Calu3 (cell line): ENCODE data around the gene ETFA. TPM values are rescaled to one million over a fixed set of nuclear protein-coding genes. Genes with fewer than 3 reads are reported as not detected.
"Not testable (repeated sequence)": the region's sequence is repeated elsewhere in the genome, so short reads cannot be mapped to it uniquely, and the experiment has no call there.

Source experiments
- BruUV-seq: library from RNA; stranded (reverse); fragments of 400-500 nt; replicated peaks from 2 replicates; lab custom pipeline; 2021; lab: Mats Ljungman, UMichigan
- CTCF ChIA-PET: fragments of 300-600 bp; sonication (Branson Sonifier 250); formaldehyde crosslinking; loops from one replicate; lab custom pipeline; 2022; ENCODE audit warnings: antibody characterized with exemption; lab: Charles Lee
- DNase-seq: peaks from one replicate; pipeline ENCODE4 v3.0.0; 2022
- H3K27ac Mint-ChIP-seq: one replicate; pipeline ENCODE4 v1.8.0; 2022; ENCODE audit warnings: mixed read lengths; ENCODE audit not compliant: unreplicated experiment
- H3K27me3 Mint-ChIP-seq: one replicate; pipeline ENCODE4 v1.8.0; 2022; ENCODE audit warnings: mixed read lengths; ENCODE audit not compliant: unreplicated experiment
- H3K36me3 Mint-ChIP-seq: one replicate; pipeline ENCODE4 v1.8.0; 2022; ENCODE audit warnings: mild to moderate bottlenecking, moderate library complexity, mixed read lengths; ENCODE audit not compliant: insufficient read depth, unreplicated experiment
- H3K4me1 Mint-ChIP-seq: one replicate; pipeline ENCODE4 v1.8.0; 2022; ENCODE audit warnings: mild to moderate bottlenecking, low read depth, mixed read lengths; ENCODE audit not compliant: unreplicated experiment
- H3K4me3 Mint-ChIP-seq: one replicate; pipeline ENCODE4 v1.8.0; 2022; ENCODE audit warnings: mild to moderate bottlenecking, low read depth, moderate library complexity, mixed read lengths; ENCODE audit not compliant: unreplicated experiment
- H3K9me3 Mint-ChIP-seq: one replicate; pipeline ENCODE4 v1.8.0; 2022; ENCODE audit warnings: low read depth, mixed read lengths; ENCODE audit not compliant: unreplicated experiment
- intact Hi-C: fragments of 100-400 bp; cut with micrococcal nuclease; formaldehyde crosslinking; loops from one replicate; pipeline ENCODE4 v1.10.0; 2022; ENCODE audit not compliant: unreplicated experiment
- total RNA-seq: library from RNA; stranded (reverse); gene quantifications from 2 replicates; pipeline ENCODE4 v1.2.3, GENCODE V29; 2022
- TF ChIP-seq, protein P1 (sequence below): fragments of 200-600 bp; IDR thresholded peaks from one replicate; pipeline ENCODE4 v1.8.0; 2022; ENCODE audit warnings: antibody characterized with exemption; ENCODE audit not compliant: unreplicated experiment

Gene ETFA
- total RNA-seq, 1 experiment from 2014 or later = 230 TPM

DNA sequence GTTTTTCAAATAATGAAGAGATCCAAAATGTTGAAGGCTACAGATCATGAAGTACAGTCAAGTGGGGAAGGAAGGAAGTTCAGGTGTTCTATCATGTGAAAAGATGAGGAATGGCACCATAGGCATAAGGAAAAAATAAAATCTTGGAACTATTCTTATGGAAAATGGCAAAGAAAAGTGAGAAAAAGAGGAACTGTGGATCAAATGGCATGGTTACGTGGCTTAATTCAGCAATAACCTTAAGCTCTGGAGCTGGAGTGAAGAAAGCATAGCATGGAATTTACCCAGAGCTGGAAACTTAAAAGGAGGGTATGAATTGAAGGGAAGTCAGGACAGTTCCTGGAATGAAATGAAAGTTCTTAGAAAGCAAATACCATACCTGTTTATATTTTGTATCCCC is 14.4 kb downstream of the ETFA start:
- BruUV-seq = no TSS peak
- intact Hi-C loops = no loop called here
- Mint-ChIP-seq H3K9me3 (no peaks in the 10 kb centered on the region), H3K4me3 (no peak overlapping the region), H3K4me1 (no peaks in the 10 kb centered on the region), H3K36me3 (peaks cover 3% of the 10 kb centered on the region), H3K27me3 (no peaks in the 10 kb centered on the region), H3K27ac (no peak overlapping the region)
- DNase-seq = no peak
- CTCF ChIA-PET = no interaction called here
- TF ChIP-seq, protein P1, sequence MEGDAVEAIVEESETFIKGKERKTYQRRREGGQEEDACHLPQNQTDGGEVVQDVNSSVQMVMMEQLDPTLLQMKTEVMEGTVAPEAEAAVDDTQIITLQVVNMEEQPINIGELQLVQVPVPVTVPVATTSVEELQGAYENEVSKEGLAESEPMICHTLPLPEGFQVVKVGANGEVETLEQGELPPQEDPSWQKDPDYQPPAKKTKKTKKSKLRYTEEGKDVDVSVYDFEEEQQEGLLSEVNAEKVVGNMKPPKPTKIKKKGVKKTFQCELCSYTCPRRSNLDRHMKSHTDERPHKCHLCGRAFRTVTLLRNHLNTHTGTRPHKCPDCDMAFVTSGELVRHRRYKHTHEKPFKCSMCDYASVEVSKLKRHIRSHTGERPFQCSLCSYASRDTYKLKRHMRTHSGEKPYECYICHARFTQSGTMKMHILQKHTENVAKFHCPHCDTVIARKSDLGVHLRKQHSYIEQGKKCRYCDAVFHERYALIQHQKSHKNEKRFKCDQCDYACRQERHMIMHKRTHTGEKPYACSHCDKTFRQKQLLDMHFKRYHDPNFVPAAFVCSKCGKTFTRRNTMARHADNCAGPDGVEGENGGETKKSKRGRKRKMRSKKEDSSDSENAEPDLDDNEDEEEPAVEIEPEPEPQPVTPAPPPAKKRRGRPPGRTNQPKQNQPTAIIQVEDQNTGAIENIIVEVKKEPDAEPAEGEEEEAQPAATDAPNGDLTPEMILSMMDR = no peak

DNA sequence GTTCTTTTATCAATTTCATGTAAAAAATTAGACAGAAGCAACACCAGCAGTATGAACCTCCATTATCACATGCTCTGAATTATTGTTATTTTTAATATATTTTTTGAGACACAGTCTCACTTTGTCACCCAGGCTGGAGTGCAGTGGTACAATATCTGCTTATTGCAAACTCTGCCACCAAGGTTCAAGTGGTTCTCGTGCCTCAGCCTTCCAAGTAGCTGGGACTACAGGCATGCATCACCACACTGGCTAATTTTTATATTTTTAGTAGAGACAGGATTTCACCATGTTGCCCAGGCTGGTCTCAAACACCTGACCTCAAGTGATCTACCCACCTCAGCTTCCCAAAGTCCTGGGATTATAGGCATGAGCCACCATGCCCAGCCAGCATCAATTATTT is 16.8 kb downstream of the ETFA start:
- H3K27ac Mint-ChIP-seq, H3K4me3 Mint-ChIP-seq, H3K9me3 Mint-ChIP-seq, CTCF ChIA-PET, H3K27me3 Mint-ChIP-seq, H3K4me1 Mint-ChIP-seq, BruUV-seq, intact Hi-C loops, H3K36me3 Mint-ChIP-seq, DNase-seq: not testable (repeated sequence)

DNA sequence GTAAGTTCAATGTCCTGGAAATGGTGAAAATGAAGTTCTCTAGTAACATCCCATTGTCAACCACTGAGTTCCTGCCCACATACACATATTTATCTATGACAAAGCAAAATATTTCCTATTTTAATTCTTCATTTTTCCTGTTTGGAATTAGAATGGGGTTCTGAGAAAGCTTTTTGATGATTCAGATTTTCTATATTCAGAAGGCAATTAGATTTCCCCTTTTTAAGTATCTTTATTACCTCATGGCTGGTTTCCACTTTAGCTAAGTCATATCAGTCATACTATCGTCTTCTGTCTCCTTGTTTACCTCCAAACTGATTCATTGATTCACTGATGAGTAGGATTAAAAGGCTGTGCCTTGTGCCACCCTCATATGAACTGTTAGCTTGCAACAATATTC is 17.9 kb downstream of the ETFA start:
- no peaks in the 10 kb centered on the region for H3K9me3 Mint-ChIP-seq
- no TSS peak for BruUV-seq
- no peak for DNase-seq
- no peaks in the 10 kb centered on the region for H3K27me3 Mint-ChIP-seq
- H3K36me3 Mint-ChIP-seq = peaks cover 5% of the 10 kb centered on the region
- CTCF ChIA-PET = no interaction called here
- H3K4me3 Mint-ChIP-seq = no peak overlapping the region
- TF ChIP-seq, protein P1 = no peak
- H3K4me1 Mint-ChIP-seq = no peaks in the 10 kb centered on the region
- H3K27ac Mint-ChIP-seq = no peak overlapping the region
- intact Hi-C loops = no loop called here

DNA sequence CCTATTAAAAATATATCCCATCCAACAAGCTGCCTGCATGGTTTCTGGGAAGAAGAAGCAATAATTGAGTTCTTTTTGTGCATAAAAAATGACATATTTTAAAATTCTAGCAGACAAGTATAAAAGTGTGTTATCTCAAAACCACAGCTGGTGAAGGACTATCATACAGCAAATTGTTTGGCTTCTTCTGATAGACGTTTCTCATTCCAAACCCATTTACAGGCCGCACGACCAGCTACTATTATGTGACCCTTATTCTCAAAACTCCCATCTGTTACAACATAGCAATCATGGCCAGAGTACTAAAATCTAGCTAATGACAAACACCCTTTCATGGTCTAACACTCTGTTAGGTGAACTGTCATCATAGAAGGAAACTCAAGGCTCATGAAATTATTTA is 21.7 kb downstream of the ETFA start:
- intact Hi-C loops = loop anchor here (5.0 kb wide), 1 partner anchor 52 kb away; no protein-coding TSS in a partner anchor
- TF ChIP-seq, protein P1 = no peak
- H3K27me3 Mint-ChIP-seq = no peaks in the 10 kb centered on the region
- no peak overlapping the region for H3K4me3 Mint-ChIP-seq
- CTCF ChIA-PET = interaction anchor here (0.6 kb wide), 1 partner anchor 582 kb away, joined by 4 read pairs; no protein-coding TSS in a partner anchor
- no peak overlapping the region for H3K27ac Mint-ChIP-seq
- H3K36me3 Mint-ChIP-seq = peaks cover 11% of the 10 kb centered on the region
- H3K4me1 Mint-ChIP-seq = no peaks in the 10 kb centered on the region
- no TSS peak for BruUV-seq
- H3K9me3 Mint-ChIP-seq = no peaks in the 10 kb centered on the region
- DNase-seq = no peak

DNA sequence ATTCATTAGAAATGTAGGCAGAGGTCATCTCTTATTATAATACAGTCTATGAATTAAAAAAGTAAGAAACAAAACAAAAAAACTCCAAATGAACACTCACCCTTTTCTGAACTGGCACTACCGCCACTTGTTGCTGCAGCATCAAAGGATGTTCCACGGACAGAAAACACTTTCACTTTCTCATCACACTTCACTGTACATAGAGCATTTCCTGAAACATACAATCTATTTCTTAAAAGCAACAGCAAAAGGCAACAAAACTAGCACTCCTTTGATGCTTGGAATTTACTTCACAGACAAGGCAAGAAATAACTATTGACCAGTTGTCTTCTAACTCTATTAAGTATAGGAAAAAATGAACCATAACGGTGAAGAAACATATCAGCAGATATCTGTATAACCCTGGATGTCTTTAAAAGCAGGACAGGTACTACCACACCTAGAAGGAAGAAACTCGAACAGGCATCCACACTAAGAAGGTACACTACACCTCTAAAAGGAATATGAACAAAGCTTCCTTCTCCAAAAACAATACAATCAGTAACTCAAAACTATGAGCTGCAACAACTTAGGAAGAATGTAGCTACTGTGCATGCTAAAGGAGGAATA is 24.9 kb downstream of the ETFA start:
- TF ChIP-seq, protein P1 = no peak
- peak overlapping the region; percentile 9 for H3K27ac Mint-ChIP-seq
- DNase-seq = no peak
- no peak overlapping the region for H3K4me3 Mint-ChIP-seq
- peaks cover 21% of the 10 kb centered on the region for H3K36me3 Mint-ChIP-seq
- no TSS peak for BruUV-seq
- intact Hi-C loops = loop anchor here (5.0 kb wide), 1 partner anchor 49 kb away; no protein-coding TSS in a partner anchor
- CTCF ChIA-PET = no interaction called here
- H3K27me3 Mint-ChIP-seq = no peaks in the 10 kb centered on the region
- H3K9me3 Mint-ChIP-seq = no peaks in the 10 kb centered on the region
- no peaks in the 10 kb centered on the region for H3K4me1 Mint-ChIP-seq
